IMR-90 (cell line): Measurements from ENCODE around the gene ATP1A1. TPM values are rescaled to one million over a fixed set of nuclear protein-coding genes. Genes with fewer than 3 reads are reported as not detected.

Source experiments
- ATAC-seq: fragments of 200-7000 bp; cut with Tn5 transposase; 2 replicates; pipeline ENCODE4 v1.9.1; 2020; ENCODE audit warnings: low read depth, mild to moderate bottlenecking, moderate library complexity
- BruUV-seq: library from RNA; stranded (reverse); fragments of 400-500 nt; replicated peaks from 2 replicates; lab custom pipeline; 2021; lab: Mats Ljungman, UMichigan
- CTCF ChIA-PET: fragments of 300-600 bp; formaldehyde crosslinking; extraction: SDS; loops from one replicate; lab custom pipeline; 2021; ENCODE audit warnings: antibody characterized with exemption; lab: Yijun Ruan, JAX
- POLR2A ChIA-PET: fragments of 300-600 bp; sonication (Branson Sonifier 250); formaldehyde crosslinking; loops from one replicate; lab custom pipeline; 2022; ENCODE audit warnings: antibody characterized with exemption; ENCODE audit not compliant: unreplicated experiment; lab: Charles Lee
- DNase-seq: peaks from one replicate; pipeline ENCODE4 v3.0.0; 2013
- H2AFZ ChIP-seq: replicated peaks from 2 replicates; pipeline ENCODE3; 2013; ENCODE audit warnings: low read length, mild to moderate bottlenecking; ENCODE audit not compliant: poor library complexity
- H2AK5ac ChIP-seq: 2 replicates; pipeline ENCODE4 v1.6.1; 2013; ENCODE audit warnings: low read depth, low read length, inconsistent platforms
- H2AK9ac ChIP-seq: replicated peaks from 2 replicates; pipeline ENCODE3; 2013; ENCODE audit warnings: mild to moderate bottlenecking, low read depth, low read length, moderate library complexity; ENCODE audit not compliant: poor library complexity
- H2BK120ac ChIP-seq: 2 replicates; pipeline ENCODE4 v1.6.1; 2013; ENCODE audit warnings: low read depth, low read length, inconsistent platforms
- H2BK15ac ChIP-seq: 3 replicates; pipeline ENCODE4 v1.6.1; 2013; ENCODE audit warnings: low read depth, low read length, inconsistent platforms
- H2BK20ac ChIP-seq: 2 replicates; pipeline ENCODE4 v1.6.1; 2013; ENCODE audit warnings: low read depth, mild to moderate bottlenecking, inconsistent platforms, low read length, moderate library complexity
- H2BK5ac ChIP-seq: 2 replicates; pipeline ENCODE4 v1.6.1; 2013; ENCODE audit warnings: mild to moderate bottlenecking, low read depth, low read length, inconsistent platforms; ENCODE audit not compliant: poor library complexity, severe bottlenecking
- H3K14ac ChIP-seq: replicated peaks from 2 replicates; pipeline ENCODE4 v1.6.1; 2013; ENCODE audit warnings: low read depth, low read length, inconsistent platforms
- H3K18ac ChIP-seq: 2 replicates; pipeline ENCODE4 v1.6.1; 2013; ENCODE audit warnings: low read depth, low read length, control low read depth
- H3K23ac ChIP-seq: 2 replicates; pipeline ENCODE4 v1.6.1; 2013; ENCODE audit warnings: low read depth, low read length, inconsistent platforms
- H3K27ac ChIP-seq: 2 replicates; pipeline ENCODE4 v1.5.1; 2013; ENCODE audit warnings: mild to moderate bottlenecking, control low read depth, low read length; ENCODE audit not compliant: insufficient read depth
- H3K27me3 ChIP-seq: 2 replicates; pipeline ENCODE4 v1.6.1; 2013; ENCODE audit warnings: low read length; ENCODE audit not compliant: control insufficient read depth, insufficient read depth
- H3K36me3 ChIP-seq: 2 replicates; pipeline ENCODE4 v1.6.1; 2013; ENCODE audit warnings: low read length, mixed read lengths; ENCODE audit not compliant: control insufficient read depth, insufficient read depth
- H3K4ac ChIP-seq: 2 replicates; pipeline ENCODE4 v1.6.1; 2013; ENCODE audit warnings: low read depth, low read length, inconsistent platforms
- H3K4me1 ChIP-seq: 2 replicates; pipeline ENCODE4 v1.6.1; 2013; ENCODE audit warnings: low read length, mixed read lengths; ENCODE audit not compliant: control insufficient read depth, insufficient read depth
- H3K4me2 ChIP-seq: 2 replicates; pipeline ENCODE4 v1.6.1; 2013; ENCODE audit warnings: low read depth, mild to moderate bottlenecking, control low read depth, low read length, moderate library complexity
- H3K4me3 ChIP-seq: 2 replicates; pipeline ENCODE4 v1.5.1; 2013; ENCODE audit warnings: low read depth, mild to moderate bottlenecking, control low read depth, low read length, moderate library complexity; ENCODE audit not compliant: insufficient read depth
- H3K56ac ChIP-seq: 2 replicates; pipeline ENCODE4 v1.6.1; 2013; ENCODE audit warnings: low read length, inconsistent platforms; ENCODE audit not compliant: insufficient read depth; ENCODE audit errors: extremely low read depth
- H3K79me1 ChIP-seq, 2 experiments: 2 replicates each; pipeline ENCODE4 v1.6.1; 2013; ENCODE audit warnings: low read length in 2 of 2, inconsistent platforms in 1 of 2, low read depth in 1 of 2
- H3K9ac ChIP-seq: 2 replicates; pipeline ENCODE4 v1.6.1; 2013; ENCODE audit warnings: low read depth, low read length, control low read depth
- H3K9me1 ChIP-seq: 2 replicates; pipeline ENCODE4 v1.6.1; 2013; ENCODE audit warnings: low read length, inconsistent platforms; ENCODE audit not compliant: insufficient read depth
- H3K9me3 ChIP-seq: 2 replicates; pipeline ENCODE4 v1.6.1; 2013; ENCODE audit warnings: low read length; ENCODE audit not compliant: control insufficient read depth, insufficient read depth
- H4K20me1 ChIP-seq: 2 replicates; pipeline ENCODE4 v1.6.1; 2013; ENCODE audit warnings: low read length, inconsistent platforms; ENCODE audit not compliant: insufficient read depth
- H4K5ac ChIP-seq: 2 replicates; pipeline ENCODE4 v1.6.1; 2013; ENCODE audit warnings: mild to moderate bottlenecking, low read depth, low read length, control low read depth
- H4K8ac ChIP-seq, 2 experiments: 2 replicates each; pipeline ENCODE4 v1.6.1; 2013; ENCODE audit warnings: low read depth in 2 of 2, low read length in 2 of 2, control low read depth in 1 of 2, inconsistent platforms in 1 of 2
- H4K91ac ChIP-seq: 2 replicates; pipeline ENCODE4 v1.6.1; 2013; ENCODE audit warnings: low read depth, low read length, inconsistent platforms; ENCODE audit not compliant: insufficient read depth
- CHD1 ChIP-seq: IDR thresholded peaks from 2 replicates; pipeline ENCODE4 v1.6.1; 2012; ENCODE audit warnings: low read depth, low read length, improper control_type of control experiment
- MXI1 ChIP-seq: IDR thresholded peaks from 2 replicates; pipeline ENCODE4 v1.6.1; 2012; ENCODE audit warnings: low read depth, mild to moderate bottlenecking, low read length, moderate library complexity, borderline replicate concordance
- NFE2L2 ChIP-seq: fragments of 150-350 bp; IDR thresholded peaks from 2 replicates; pipeline ENCODE4 v1.6.1; 2016; ENCODE audit warnings: low read depth, mild to moderate bottlenecking, low read length
- RAD21 ChIP-seq: IDR thresholded peaks from 2 replicates; pipeline ENCODE4 v1.6.1; 2012; ENCODE audit warnings: low read length, improper control_type of control experiment
- RCOR1 ChIP-seq: IDR thresholded peaks from 2 replicates; pipeline ENCODE4 v1.6.1; 2012; ENCODE audit warnings: mild to moderate bottlenecking, low read length, improper control_type of control experiment; ENCODE audit not compliant: insufficient replicate concordance
- SMC3 ChIP-seq: fragments of 150-350 bp; IDR thresholded peaks from 2 replicates; pipeline ENCODE4 v1.6.1; 2016; ENCODE audit warnings: low read depth, mild to moderate bottlenecking, antibody characterized with exemption, low read length, moderate library complexity
- WGBS, 2 experiments: methylation state at CpG; one replicate each; pipeline versions ENCODE4 v1.1.5 to v1.1.7; 2013; ENCODE audit warnings: missing lambda C conversion rate in 2 of 2; ENCODE audit not compliant: insufficient read length in 1 of 2; ENCODE audit errors: extremely low coverage in 2 of 2; 5-methylcytosine and 5-hydroxymethylcytosine counted together
- dilution Hi-C: fragments of 300-500 bp; cut with HindIII; formaldehyde crosslinking; loops from one replicate; pipeline ENCODE4 v1.14.3; 2018; ENCODE audit warnings: low sequenced_read_pairs; ENCODE audit not compliant: unreplicated experiment
- in situ Hi-C: fragments of 300-500 bp; cut with MboI; formaldehyde crosslinking; loops from 3 replicates; pipeline ENCODE4 v1.14.3; 2019; ENCODE audit warnings: low sequenced_read_pairs, inconsistent platforms, mixed read lengths
- intact Hi-C: fragments of 100-400 bp; cut with micrococcal nuclease; formaldehyde crosslinking; loops from 2 replicates; pipeline ENCODE4 v1.10.0; 2022
- polyA plus RNA-seq, 3 experiments: library from polyadenylated mRNA; depleted of rRNA; stranded (reverse); fragments of >200 nt; gene quantifications; 2 replicates each; pipeline ENCODE4 v1.2.3, GENCODE V29; 2012; ENCODE audit warnings: low replicate concordance in 1 of 3
- total RNA-seq: library from RNA; depleted of rRNA; stranded (reverse); fragments of >200 nt; gene quantifications from 2 replicates; pipeline ENCODE4 v1.2.3, GENCODE V29; 2012
- TF ChIP-seq, protein P1 (sequence below): conservative IDR thresholded peaks from 2 replicates; pipeline ENCODE4 v1.5.1; 2012; ENCODE audit warnings: mild to moderate bottlenecking, low read depth, low read length, improper control_type of control experiment

The ATP1A1 gene
- total and polyA plus RNA-seq, 2 of the 4 experiments (the other 2 are of a cell fraction): 116 to 125 TPM

DNA sequence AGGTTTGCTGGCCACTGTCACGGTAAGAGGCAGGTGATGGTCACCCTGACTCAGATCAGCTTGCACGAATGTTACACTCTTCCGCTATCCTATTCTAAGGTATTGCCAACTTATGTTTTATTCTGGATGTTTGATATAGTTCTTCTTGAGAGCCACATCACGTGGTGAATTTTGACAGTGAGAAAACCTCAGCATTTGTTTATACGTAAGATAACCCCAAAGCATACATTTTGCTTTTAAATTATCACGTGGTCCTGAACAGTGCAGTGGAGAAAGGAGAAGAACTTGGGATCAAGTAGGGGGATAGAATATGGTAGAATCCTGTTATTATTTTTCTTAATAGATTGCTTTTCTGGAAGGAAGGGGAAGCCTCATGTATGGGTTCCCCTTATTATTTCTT, 16.6 kb downstream of the ATP1A1 start:
- Histone ChIP-seq H2BK15ac (no peak overlapping the region), H3K9ac (no peak overlapping the region), H3K9me3 (no peaks in the 10 kb centered on the region), H3K4me3 (no peak overlapping the region), H2AFZ (no peak overlapping the region), H4K91ac (no peak overlapping the region), H4K5ac (no peak overlapping the region), H3K27ac (no peak overlapping the region), H3K79me1 (peaks cover 0 to 7% of the 10 kb centered on the region in 2 experiments; a peak in 2 of 4 replicates), H2AK9ac (no peak overlapping the region), H3K9me1 (peaks cover 3% of the 10 kb centered on the region; the same call in 1 of the 2 replicates), H3K36me3 (peaks cover 51% of the 10 kb centered on the region), H3K56ac (no peak overlapping the region), H3K18ac (no peak overlapping the region), H3K4me2 (no peak overlapping the region), H3K27me3 (no peaks in the 10 kb centered on the region), H2BK5ac (no peak overlapping the region), H4K8ac (no peak overlapping the region), H3K14ac (no peak overlapping the region), H3K4me1 (no peaks in the 10 kb centered on the region), H2BK20ac (no peak overlapping the region), H4K20me1 (no peaks in the 10 kb centered on the region), H3K23ac (no peak overlapping the region), H2AK5ac (no peak overlapping the region), H3K4ac (no peak overlapping the region), H2BK120ac (no peak overlapping the region)
- ATAC-seq: no peak
- TF ChIP-seq RAD21 (no peak), CHD1 (no peak), RCOR1 (no peak), MXI1 (no peak), SMC3 (no peak), NFE2L2 (no peak)
- TF ChIP-seq, protein P1, sequence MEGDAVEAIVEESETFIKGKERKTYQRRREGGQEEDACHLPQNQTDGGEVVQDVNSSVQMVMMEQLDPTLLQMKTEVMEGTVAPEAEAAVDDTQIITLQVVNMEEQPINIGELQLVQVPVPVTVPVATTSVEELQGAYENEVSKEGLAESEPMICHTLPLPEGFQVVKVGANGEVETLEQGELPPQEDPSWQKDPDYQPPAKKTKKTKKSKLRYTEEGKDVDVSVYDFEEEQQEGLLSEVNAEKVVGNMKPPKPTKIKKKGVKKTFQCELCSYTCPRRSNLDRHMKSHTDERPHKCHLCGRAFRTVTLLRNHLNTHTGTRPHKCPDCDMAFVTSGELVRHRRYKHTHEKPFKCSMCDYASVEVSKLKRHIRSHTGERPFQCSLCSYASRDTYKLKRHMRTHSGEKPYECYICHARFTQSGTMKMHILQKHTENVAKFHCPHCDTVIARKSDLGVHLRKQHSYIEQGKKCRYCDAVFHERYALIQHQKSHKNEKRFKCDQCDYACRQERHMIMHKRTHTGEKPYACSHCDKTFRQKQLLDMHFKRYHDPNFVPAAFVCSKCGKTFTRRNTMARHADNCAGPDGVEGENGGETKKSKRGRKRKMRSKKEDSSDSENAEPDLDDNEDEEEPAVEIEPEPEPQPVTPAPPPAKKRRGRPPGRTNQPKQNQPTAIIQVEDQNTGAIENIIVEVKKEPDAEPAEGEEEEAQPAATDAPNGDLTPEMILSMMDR: no peak
- BruUV-seq: no TSS peak
- dilution Hi-C loops (no loop called here), in situ Hi-C loops (no loop called here), intact Hi-C loops (no loop called here)
- ChIA-PET CTCF (no interaction called here), POLR2A (interaction anchor here (0.6 kb wide), 1 partner anchor 1225 kb away, joined by 7 read pairs; no protein-coding TSS in a partner anchor)
- WGBS, 2 experiments: 100% methylated on average over 1 of the region's 6 CpGs; no CpG with 5 or more reads in 1 of the 2 experiments
- DNase-seq: no peak
